Stomach smooth muscle (tissue), 2 donors: Measurements from ENCODE around the gene SERHL2.
A peak's percentile ranks its signal among the peaks of the same experiment; 100 is the strongest.
"Not testable (repeated sequence)": the region's sequence is repeated elsewhere in the genome, so short reads cannot be mapped to it uniquely, and the experiment has no call there.

Experiments
- H3K27ac ChIP-seq: one replicate; pipeline ENCODE4 v1.7.0; 2013; ENCODE audit warnings: mild to moderate bottlenecking, low read length, inconsistent platforms
- H3K27me3 ChIP-seq, 2 donors: one replicate each; pipeline ENCODE4 v1.7.0; 2013; ENCODE audit warnings: low read length in 2 of 2; ENCODE audit not compliant: insufficient read depth in 2 of 2, control insufficient read depth in 1 of 2
- H3K36me3 ChIP-seq, 2 donors: one replicate each; pipeline ENCODE4 v1.7.0; 2013; ENCODE audit warnings: low read length in 2 of 2; ENCODE audit not compliant: control insufficient read depth in 2 of 2, insufficient read depth in 2 of 2
- H3K4me1 ChIP-seq: one replicate; pipeline ENCODE4 v1.7.0; 2013; ENCODE audit warnings: low read length; ENCODE audit not compliant: control insufficient read depth, insufficient read depth
- H3K4me3 ChIP-seq, 2 donors: one replicate each; pipeline ENCODE4 v1.7.0; 2013; ENCODE audit warnings: low read length in 2 of 2
- H3K9ac ChIP-seq, 2 donors: one replicate each; pipeline ENCODE4 v1.7.0; 2013; ENCODE audit warnings: low read length in 2 of 2, mild to moderate bottlenecking in 1 of 2
- H3K9me3 ChIP-seq, 2 donors: one replicate each; pipeline ENCODE4 v1.7.0; 2013; ENCODE audit warnings: low read length in 2 of 2; ENCODE audit not compliant: control insufficient read depth in 2 of 2
- donor health status: healthy.
- donor health status: Pancreatic carcinoma.

Gene SERHL2

GRCh38 chr22:42518638-42519524, 34.9 kb upstream of the SERHL2 start:
- Histone ChIP-seq H3K9ac (peak overlapping the region; percentile 76 to 84), H3K4me1 (peaks cover 14% of the 10 kb centered on the region), H3K4me3 (peak overlapping the region; percentile 71 to 85)
- H3K27me3 ChIP-seq, H3K9me3 ChIP-seq, H3K27ac ChIP-seq, H3K36me3 ChIP-seq: not testable (repeated sequence)

GRCh38 chr22:42519525-42520401, 34.0 kb upstream of the SERHL2 start, which contains the start of gene RRP7A:
RRP7A (minus strand) TSS chr22:42519796; CDS start chr22:42519786, 10 bp downstream.
- Histone ChIP-seq H3K4me3 (peak within 1 kb of the TSS; percentile 71 to 85), H3K27ac (peak within 1 kb of the TSS; percentile 31), H3K36me3 (peaks cover 0 to 9% of the 10 kb centered on the region in 2 donors), H3K9ac (peak within 1 kb of the TSS; percentile 76 to 84), H3K9me3 (no peaks in the 10 kb centered on the region), H3K27me3 (no peaks in the 10 kb centered on the region), H3K4me1 (peaks cover 14% of the 10 kb centered on the region)

- Histone ChIP-seq H3K9me3 (no peaks in the 10 kb centered on the region), H3K27ac (no peak overlapping the region), H3K36me3 (peaks cover 0 to 4% of the 10 kb centered on the region in 2 donors), H3K9ac (no peak overlapping the region), H3K4me1 (peaks cover 14% of the 10 kb centered on the region), H3K4me3 (no peak overlapping the region), H3K27me3 (no peaks in the 10 kb centered on the region)
Observed at GRCh38 chr22:42521228-42521546, 32.6 kb upstream of the SERHL2 start.

GRCh38 chr22:42522546-42522945, 31.2 kb upstream of the SERHL2 start:
- Histone ChIP-seq H3K27ac (no peak overlapping the region), H3K4me3 (no peak overlapping the region), H3K4me1 (peaks cover 14% of the 10 kb centered on the region), H3K27me3 (no peaks in the 10 kb centered on the region), H3K9me3 (no peaks in the 10 kb centered on the region), H3K36me3 (no peaks in the 10 kb centered on the region), H3K9ac (no peak overlapping the region)

- Histone ChIP-seq H3K4me3 (no peak overlapping the region), H3K27ac (no peak overlapping the region), H3K4me1 (no peaks in the 10 kb centered on the region), H3K9ac (no peak overlapping the region), H3K27me3 (peaks cover 0 to 1% of the 10 kb centered on the region in 2 donors), H3K36me3 (no peaks in the 10 kb centered on the region), H3K9me3 (no peaks in the 10 kb centered on the region)
Observed at GRCh38 chr22:42528591-42529307, 25.0 kb upstream of the SERHL2 start.

GRCh38 chr22:42529435-42529834, 24.3 kb upstream of the SERHL2 start:
- H3K4me3 ChIP-seq, H3K27me3 ChIP-seq, H3K27ac ChIP-seq, H3K4me1 ChIP-seq, H3K9ac ChIP-seq, H3K9me3 ChIP-seq, H3K36me3 ChIP-seq: not testable (repeated sequence)

- not testable (repeated sequence) for H3K9me3 ChIP-seq, H3K4me3 ChIP-seq, H3K9ac ChIP-seq, H3K27ac ChIP-seq, H3K27me3 ChIP-seq, H3K4me1 ChIP-seq, H3K36me3 ChIP-seq
Observed at GRCh38 chr22:42531401-42532084, 22.2 kb upstream of the SERHL2 start.

GRCh38 chr22:42533638-42533977, 20.1 kb upstream of the SERHL2 start:
- H3K9ac ChIP-seq: no peak overlapping the region
- H3K4me1 ChIP-seq: no peaks in the 10 kb centered on the region
- no peaks in the 10 kb centered on the region for H3K9me3 ChIP-seq
- H3K27ac ChIP-seq: no peak overlapping the region
- H3K4me3 ChIP-seq: no peak overlapping the region
- no peaks in the 10 kb centered on the region for H3K36me3 ChIP-seq
- H3K27me3 ChIP-seq: peaks cover 0 to 2% of the 10 kb centered on the region in 2 donors

- not testable (repeated sequence) for H3K36me3 ChIP-seq, H3K4me1 ChIP-seq, H3K9ac ChIP-seq, H3K9me3 ChIP-seq, H3K27ac ChIP-seq, H3K4me3 ChIP-seq, H3K27me3 ChIP-seq
Observed at GRCh38 chr22:42535082-42535731, 18.5 kb upstream of the SERHL2 start.

GRCh38 chr22:42536166-42536565, 17.6 kb upstream of the SERHL2 start:
- Histone ChIP-seq H3K27ac (no peak overlapping the region), H3K4me3 (no peak overlapping the region), H3K4me1 (no peaks in the 10 kb centered on the region), H3K27me3 (peaks cover 0 to 2% of the 10 kb centered on the region in 2 donors), H3K9me3 (no peaks in the 10 kb centered on the region), H3K9ac (no peak overlapping the region), H3K36me3 (no peaks in the 10 kb centered on the region)
